Type B pancreatic cell (in vitro differentiated cells): ENCODE results near the gene PROK1. TPM values are rescaled to one million over a fixed set of nuclear protein-coding genes. Genes with fewer than 3 reads are reported as not detected.

ENCODE experiments used
- DNase-seq: peaks from one replicate; pipeline ENCODE4 v3.0.0; 2021; ENCODE audit warnings: mixed read lengths; ENCODE audit not compliant: unreplicated experiment; ENCODE audit errors: extremely low spot score
- H3K27ac Mint-ChIP-seq: 2 replicates; pipeline ENCODE4 v1.8.0; 2021; ENCODE audit warnings: mild to moderate bottlenecking, mixed read lengths
- H3K27me3 Mint-ChIP-seq: 2 replicates; pipeline ENCODE4 v1.8.0; 2021; ENCODE audit warnings: mixed read lengths
- H3K36me3 Mint-ChIP-seq: 2 replicates; pipeline ENCODE4 v1.8.0; 2021; ENCODE audit warnings: mixed read lengths
- H3K4me1 Mint-ChIP-seq: one replicate; pipeline ENCODE4 v1.8.0; 2021; ENCODE audit warnings: mixed read lengths; ENCODE audit not compliant: unreplicated experiment
- H3K4me3 Mint-ChIP-seq: 2 replicates; pipeline ENCODE4 v1.8.0; 2021; ENCODE audit warnings: mild to moderate bottlenecking, mixed read lengths
- H3K9me3 Mint-ChIP-seq: 2 replicates; pipeline ENCODE4 v1.8.0; 2021; ENCODE audit warnings: mixed read lengths
- CTCF ChIP-seq: fragments of 200-600 bp; sonication (generic); conservative IDR thresholded peaks from 2 replicates; pipeline ENCODE4 v1.5.0; 2021; ENCODE audit warnings: antibody characterized with exemption, mild to moderate bottlenecking
- total RNA-seq: library from RNA; stranded (reverse); gene quantifications from 2 replicates; pipeline ENCODE4 v1.2.1, GENCODE V29; 2021; ENCODE audit warnings: low replicate concordance

Gene PROK1
- total RNA-seq, 1 donor from 2014 or later, result 0.29 TPM

GRCh38 chr1:110506541-110506940, 55.6 kb downstream of the PROK1 start:
- no peak for DNase-seq
- H3K27ac Mint-ChIP-seq, result no peak overlapping the region
- peaks cover 13% of the 10 kb centered on the region for H3K27me3 Mint-ChIP-seq
- H3K4me3 Mint-ChIP-seq, result no peak overlapping the region
- H3K36me3 Mint-ChIP-seq, result no peaks in the 10 kb centered on the region
- no peaks in the 10 kb centered on the region for H3K9me3 Mint-ChIP-seq
- no peak for TF ChIP-seq CTCF
- peaks cover 6% of the 10 kb centered on the region for H3K4me1 Mint-ChIP-seq

Other genes starting within 250 kb of the PROK1 start
- 3.4 and 4.8 TPM in 2 replicates for gene KCNC4, start 240.8 kb upstream of the PROK1 start, total RNA-seq
- gene RBM15, start 111.8 kb upstream of the PROK1 start, total RNA-seq, result 23.2 and 41.4 TPM in 2 replicates
- 2.0 and 5.4 TPM in 2 replicates for gene SLC16A4, start 60.1 kb upstream of the PROK1 start, total RNA-seq
- 131 and 142 TPM in 2 replicates for gene LAMTOR5, start 43.5 kb upstream of the PROK1 start, total RNA-seq
- gene KCNA10, start 68.0 kb downstream of the PROK1 start, total RNA-seq, result not detected in 2 replicates
- 0.40 and 1.1 TPM in 2 replicates for gene KCNA2, start 155.2 kb downstream of the PROK1 start, total RNA-seq
- gene KCNA3, start 223.8 kb downstream of the PROK1 start, total RNA-seq, result 0.94 and 1.9 TPM in 2 replicates